Embryonic facial prominence (tissue), 1 donor: Measurements from ENCODE around the gene S1PR5.

ENCODE experiments used
- DNase-seq: peaks from one replicate; pipeline ENCODE4 v3.0.0-alpha.2; 2016; ENCODE audit errors: extremely low spot score

Gene S1PR5

GRCh38 chr19:10514211-10515145, 2.8 kb downstream of the S1PR5 start:
- no peak for DNase-seq

- no peak for DNase-seq
Measured at GRCh38 chr19:10513223-10513622, 4.0 kb downstream of the S1PR5 start.

- no peak for DNase-seq
Measured at GRCh38 chr19:10510301-10510802, 6.9 kb downstream of the S1PR5 start.

GRCh38 chr19:10508707-10509106, 8.5 kb downstream of the S1PR5 start:
- DNase-seq = no peak

- DNase-seq = no peak
Measured at GRCh38 chr19:10508036-10508435, 9.2 kb downstream of the S1PR5 start.

GRCh38 chr19:10505583-10506229, 11.5 kb downstream of the S1PR5 start:
- DNase-seq = no peak

- no peak for DNase-seq
Measured at GRCh38 chr19:10503002-10503789, 14.1 kb downstream of the S1PR5 start, which contains the start of gene KEAP1. KEAP1 (minus strand) TSS chr19:10503356; CDS start chr19:10500033, 3,323 bp downstream.

GRCh38 chr19:10502524-10503001, 14.7 kb downstream of the S1PR5 start:
- peak; percentile 53 for DNase-seq

- no peak for DNase-seq
Measured at GRCh38 chr19:10501971-10502523, 15.2 kb downstream of the S1PR5 start.

- DNase-seq = no peak
Measured at GRCh38 chr19:10500247-10500592, 17.0 kb downstream of the S1PR5 start.

GRCh38 chr19:10499550-10500246, 17.5 kb downstream of the S1PR5 start:
- no peak for DNase-seq

- DNase-seq = no peak
Measured at GRCh38 chr19:10497371-10497770, 19.9 kb downstream of the S1PR5 start.

GRCh38 chr19:10491472-10492047, 25.7 kb downstream of the S1PR5 start:
- no peak for DNase-seq

GRCh38 chr19:10486551-10486950, 30.7 kb downstream of the S1PR5 start:
- no peak for DNase-seq

- DNase-seq = peak; percentile 45
Measured at GRCh38 chr19:10478903-10479384, 38.3 kb downstream of the S1PR5 start.

- DNase-seq = no peak
Measured at GRCh38 chr19:10478476-10478875, 38.8 kb downstream of the S1PR5 start.

GRCh38 chr19:10474962-10475451, 42.2 kb downstream of the S1PR5 start:
- no peak for DNase-seq

- no peak for DNase-seq
Measured at GRCh38 chr19:10473192-10473591, 44.1 kb downstream of the S1PR5 start.

GRCh38 chr19:10471909-10472308, 45.3 kb downstream of the S1PR5 start:
- no peak for DNase-seq

- no peak for DNase-seq
Measured at GRCh38 chr19:10468133-10468532, 49.1 kb downstream of the S1PR5 start.
